Heart left ventricle (tissue), 16 donors: Measurements from ENCODE around the gene FNDC3B. TPM values are rescaled to one million over a fixed set of nuclear protein-coding genes. Genes with fewer than 3 reads are reported as not detected.

Experiments
- ATAC-seq, 4 donors: fragments of 200-7000 bp; cut with Tn5 transposase; one replicate each; pipeline ENCODE4 v1.9.1; 2020 to 2022; ENCODE audit warnings: moderate library complexity in 4 of 4, mild to moderate bottlenecking in 3 of 4, moderate number of reproducible peaks in 1 of 4
- DNase-seq, 5 donors: peaks; one replicate each; pipeline ENCODE4 v3.0.0-alpha.2; 2020
- H3K27ac ChIP-seq, 12 donors: fragments of 200-600 bp; sonication (generic) in 4 of 12; one replicate each; pipeline versions ENCODE4 v1.5.0 to v1.8.0; 2016 to 2022; ENCODE audit warnings: mild to moderate bottlenecking in 2 of 12
- H3K27me3 ChIP-seq, 9 donors: fragments of 200-600 bp; sonication (generic) in 2 of 9; one replicate each; pipeline versions ENCODE4 v1.5.1 to v1.8.0; 2016 to 2022; ENCODE audit warnings: mild to moderate bottlenecking in 3 of 9
- H3K36me3 ChIP-seq, 9 donors: fragments of 200-600 bp; sonication (generic) in 2 of 9; one replicate each; pipeline versions ENCODE4 v1.5.0 to v1.8.0; 2018 to 2022; ENCODE audit warnings: mild to moderate bottlenecking in 2 of 9
- H3K4me1 ChIP-seq, 12 donors: fragments of 200-600 bp; sonication (generic) in 4 of 12; one replicate each; pipeline versions ENCODE4 v1.5.0 to v1.8.0; 2016 to 2022; ENCODE audit warnings: mild to moderate bottlenecking in 3 of 12
- H3K4me3 ChIP-seq, 12 donors: fragments of 200-600 bp; sonication (generic) in 4 of 12; one replicate each; pipeline versions ENCODE4 v1.5.0 to v1.8.0; 2017 to 2022; ENCODE audit warnings: mild to moderate bottlenecking in 9 of 12, moderate library complexity in 4 of 12
- H3K9me3 ChIP-seq, 12 donors: fragments of 200-600 bp; sonication (generic) in 4 of 12; one replicate each; pipeline versions ENCODE4 v1.5.0 to v1.8.0; 2016 to 2022; ENCODE audit warnings: mild to moderate bottlenecking in 1 of 12
- CTCF ChIP-seq, 12 donors: fragments of 200-600 bp; sonication (generic) in 4 of 12; IDR thresholded peaks; one replicate each; pipeline versions ENCODE4 v1.5.0 to v1.8.0; 2018 to 2022; ENCODE audit warnings: antibody characterized with exemption in 12 of 12, mild to moderate bottlenecking in 5 of 12
- POLR2A ChIP-seq, 2 donors: fragments of 450-650 bp; IDR thresholded peaks; one replicate each; pipeline ENCODE4 v1.6.1; 2017; ENCODE audit warnings: antibody characterized with exemption in 2 of 2, mild to moderate bottlenecking in 2 of 2, moderate library complexity in 2 of 2
- WGBS, 4 donors: extraction: QIAGEN DNeasy Blood & Tissue Kit in 2 of 4; methylation state at CpG; one replicate each; pipeline versions ENCODE4 v1.1.5 to v1.1.7; 2013 to 2018; 5-methylcytosine and 5-hydroxymethylcytosine counted together
- intact Hi-C, 10 donors: fragments of 100-400 bp; cut with DNase I; formaldehyde crosslinking; loops; one replicate each; pipeline versions ENCODE4 v1.11.1 to v1.14.2; 2022
- polyA plus RNA-seq, 2 donors: library from polyadenylated mRNA; stranded (reverse); fragments of 200-250 nt; gene quantifications; one replicate each; pipeline ENCODE4 v1.2.3, GENCODE V29; 2013
- total RNA-seq, 9 donors: library from RNA; depleted of rRNA in 2 of 9; stranded (reverse); fragments of >200 nt in 2 of 9; fragmentation: NEBNext Ultra II Directional in 3 of 9; extraction: Animal tissue kit (Norgen Biotek cat#: 25700) in 3 of 9; gene quantifications; one replicate each; pipeline versions ENCODE4 v1.1.0 to v1.2.4, GENCODE V29; 2016 to 2023
- donor health status: ischemic (EF 13 %, LVEDD 7.1; RV severe dilation, severe dysfunction).
- donor health status: healthy with polysubstance abuse.
- donor health status: DM: no; HTN: yes; CAD: no.
- donor health status: DM: no; HTN: no; CAD: no.
- donor health status: ischemic (EF 25% LVEDD 6.9; RV normal size, moderate dysfunction).
- donor health status: ischemic (EF 25% LVEDD 5.7; RV mildly dilated, moderate dysfunction).
- donor health status: healthy.
- donor health status: DM: yes; HTN: yes; CAD: no.
- donor health status: ischemic (EF 35%, LVEDD 5.7; RV mildly dilated, moderate dysfunction).
- donor health status: nonischemic (EF 11% LVEDD 7.7; RV severe dilation, severe dysfunction).
- donor health status: DM: yes; HTN: yes; CAD: no.
- donor health status: PGD.
- donor health status: ischemic (EF 29% LVEDD 5.4; RV normal size, mild dysfunction).
- donor health status: nonischemic (EF 23%, LVEDD 6.1; RV moderate dilation, normal function).

Gene FNDC3B
- total and polyA plus RNA-seq, 11 donors = 9.4 to 113 (median 68.2) TPM

GRCh38 chr3:172448661-172449465, 409.5 kb downstream of the FNDC3B start:
- H3K27ac ChIP-seq = no peak overlapping the region
- H3K9me3 ChIP-seq = no peaks in the 10 kb centered on the region
- WGBS, 4 donors = 6 to 12% (median 7%) methylated on average over 30 to 43 of the region's 43 CpGs
- DNase-seq (no peak), ATAC-seq (no peak)
- no peak overlapping the region for H3K4me3 ChIP-seq
- peaks cover 9 to 77% (median 62%) of the 10 kb centered on the region in 9 donors for H3K27me3 ChIP-seq
- H3K36me3 ChIP-seq = no peaks in the 10 kb centered on the region
- peaks cover 0 to 24% (median 4%) of the 10 kb centered on the region in 12 donors for H3K4me1 ChIP-seq
- TF ChIP-seq POLR2A (IDR thresholded peaks at IDR 0.05) = no peak
- no peak for TF ChIP-seq CTCF (IDR thresholded peaks at IDR 0.05)
- intact Hi-C loops = no loop called here

GRCh38 chr3:172449466-172450149, 410.2 kb downstream of the FNDC3B start:
- no peak for TF ChIP-seq CTCF (IDR thresholded peaks at IDR 0.05)
- no peak for TF ChIP-seq POLR2A (IDR thresholded peaks at IDR 0.05)
- DNase-seq (peak in 1 of 5 donors; percentile 27), ATAC-seq (peak in 3 of 4 donors; percentile 71)

More at GRCh38 chr3:172449466-172450149, 410.2 kb downstream of the FNDC3B start:
- Histone ChIP-seq H3K27me3 (peaks cover 9 to 80% (median 62%) of the 10 kb centered on the region in 9 donors), H3K27ac (no peak overlapping the region), H3K9me3 (no peaks in the 10 kb centered on the region), H3K4me1 (peaks cover 0 to 24% (median 4%) of the 10 kb centered on the region in 12 donors), H3K4me3 (no peak overlapping the region), H3K36me3 (no peaks in the 10 kb centered on the region)
- intact Hi-C loops = no loop called here
- 5 to 9% (median 6%) methylated on average over 22 to 34 of the region's 34 CpGs for WGBS, 4 donors

Other genes with a start within 250 kb of the FNDC3B start
- 100 to 1,000 TPM in 1 of 9 donors, 10 to 100 TPM in 8; 44.5 to 106 (median 61.4) TPM for gene PLD1, start 229.1 kb upstream of the FNDC3B start, total RNA-seq
- 10 to 100 TPM; 12.3 to 33.2 TPM for gene PLD1, start 229.1 kb upstream of the FNDC3B start, polyA plus RNA-seq
- gene TMEM212, start 196.2 kb upstream of the FNDC3B start, total RNA-seq = not detected
- not detected for gene TMEM212, start 196.2 kb upstream of the FNDC3B start, polyA plus RNA-seq